AG09309 (cell line): Measurements from ENCODE around the gene LRRC28.

ENCODE experiments used
- DNase-seq: peaks from one replicate; pipeline ENCODE4 v3.0.0-alpha.2; 2010; ENCODE audit warnings: low read depth
- H3K4me3 ChIP-seq: 2 replicates; pipeline ENCODE4 v1.5.1; 2011; ENCODE audit warnings: mild to moderate bottlenecking, low read depth, low read length, moderate library complexity; ENCODE audit not compliant: control insufficient read depth
- TF ChIP-seq, protein P1 (sequence below): IDR thresholded peaks from 2 replicates; pipeline ENCODE4 v1.5.1; 2011; ENCODE audit warnings: mild to moderate bottlenecking, low read depth, low read length, inconsistent platforms; ENCODE audit not compliant: insufficient read depth, control insufficient read depth; ENCODE audit errors: missing control alignments

The LRRC28 gene

GRCh38 chr15:99321468-99321867, 70.2 kb downstream of the LRRC28 start:
- H3K4me3 ChIP-seq: no peak overlapping the region
- DNase-seq: no peak
- TF ChIP-seq, protein P1, sequence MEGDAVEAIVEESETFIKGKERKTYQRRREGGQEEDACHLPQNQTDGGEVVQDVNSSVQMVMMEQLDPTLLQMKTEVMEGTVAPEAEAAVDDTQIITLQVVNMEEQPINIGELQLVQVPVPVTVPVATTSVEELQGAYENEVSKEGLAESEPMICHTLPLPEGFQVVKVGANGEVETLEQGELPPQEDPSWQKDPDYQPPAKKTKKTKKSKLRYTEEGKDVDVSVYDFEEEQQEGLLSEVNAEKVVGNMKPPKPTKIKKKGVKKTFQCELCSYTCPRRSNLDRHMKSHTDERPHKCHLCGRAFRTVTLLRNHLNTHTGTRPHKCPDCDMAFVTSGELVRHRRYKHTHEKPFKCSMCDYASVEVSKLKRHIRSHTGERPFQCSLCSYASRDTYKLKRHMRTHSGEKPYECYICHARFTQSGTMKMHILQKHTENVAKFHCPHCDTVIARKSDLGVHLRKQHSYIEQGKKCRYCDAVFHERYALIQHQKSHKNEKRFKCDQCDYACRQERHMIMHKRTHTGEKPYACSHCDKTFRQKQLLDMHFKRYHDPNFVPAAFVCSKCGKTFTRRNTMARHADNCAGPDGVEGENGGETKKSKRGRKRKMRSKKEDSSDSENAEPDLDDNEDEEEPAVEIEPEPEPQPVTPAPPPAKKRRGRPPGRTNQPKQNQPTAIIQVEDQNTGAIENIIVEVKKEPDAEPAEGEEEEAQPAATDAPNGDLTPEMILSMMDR: no peak

- H3K4me3 ChIP-seq: no peak overlapping the region
- DNase-seq: no peak
- TF ChIP-seq, protein P1: no peak
Observed at GRCh38 chr15:99322643-99323405, 71.5 kb downstream of the LRRC28 start.

- TF ChIP-seq, protein P1: no peak
- peak overlapping the region; percentile 16; the same call in 1 of the 2 replicates for H3K4me3 ChIP-seq
- DNase-seq: peak; percentile 58
Observed at GRCh38 chr15:99324082-99324620, 72.9 kb downstream of the LRRC28 start.

GRCh38 chr15:99324700-99325099, 73.4 kb downstream of the LRRC28 start:
- H3K4me3 ChIP-seq: no peak overlapping the region; the same call in 1 of the 2 replicates
- TF ChIP-seq, protein P1: no peak
- no peak for DNase-seq

DNA sequence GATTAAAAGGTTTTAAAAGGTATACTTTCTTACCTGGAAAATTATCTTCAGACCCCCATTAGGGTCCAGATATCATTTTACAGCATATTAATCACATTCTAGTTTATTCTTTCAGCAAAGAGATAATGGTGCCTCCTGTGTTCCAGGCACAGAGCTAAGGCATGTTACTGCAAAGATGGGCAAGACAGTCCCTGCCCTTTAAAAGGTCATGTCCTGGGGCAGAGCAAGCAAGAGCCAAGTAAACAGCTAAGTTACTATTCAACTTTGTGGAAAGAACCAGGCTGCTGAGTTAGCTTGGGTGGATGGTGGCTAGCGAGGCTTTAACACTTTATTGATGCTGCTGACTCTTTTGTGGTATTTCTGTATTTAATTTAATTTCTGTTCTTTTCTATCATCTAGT, 75.0 kb downstream of the LRRC28 start:
- TF ChIP-seq, protein P1: no peak
- DNase-seq: no peak
- no peak overlapping the region for H3K4me3 ChIP-seq

GRCh38 chr15:99328106-99329072, 77.1 kb downstream of the LRRC28 start:
- no peak for DNase-seq
- TF ChIP-seq, protein P1: no peak
- no peak overlapping the region for H3K4me3 ChIP-seq
